Measurements from ENCODE around the gene MAST4. TPM values are rescaled to one million over a fixed set of nuclear protein-coding genes. Genes with fewer than 3 reads are reported as not detected.
"Not testable (repeated sequence)": the region's sequence is repeated elsewhere in the genome, so short reads cannot be mapped to it uniquely, and the experiment has no call there.

Gene MAST4
- total RNA-seq, 1 donor from 2014 or later, result 17.2 TPM

DNA sequence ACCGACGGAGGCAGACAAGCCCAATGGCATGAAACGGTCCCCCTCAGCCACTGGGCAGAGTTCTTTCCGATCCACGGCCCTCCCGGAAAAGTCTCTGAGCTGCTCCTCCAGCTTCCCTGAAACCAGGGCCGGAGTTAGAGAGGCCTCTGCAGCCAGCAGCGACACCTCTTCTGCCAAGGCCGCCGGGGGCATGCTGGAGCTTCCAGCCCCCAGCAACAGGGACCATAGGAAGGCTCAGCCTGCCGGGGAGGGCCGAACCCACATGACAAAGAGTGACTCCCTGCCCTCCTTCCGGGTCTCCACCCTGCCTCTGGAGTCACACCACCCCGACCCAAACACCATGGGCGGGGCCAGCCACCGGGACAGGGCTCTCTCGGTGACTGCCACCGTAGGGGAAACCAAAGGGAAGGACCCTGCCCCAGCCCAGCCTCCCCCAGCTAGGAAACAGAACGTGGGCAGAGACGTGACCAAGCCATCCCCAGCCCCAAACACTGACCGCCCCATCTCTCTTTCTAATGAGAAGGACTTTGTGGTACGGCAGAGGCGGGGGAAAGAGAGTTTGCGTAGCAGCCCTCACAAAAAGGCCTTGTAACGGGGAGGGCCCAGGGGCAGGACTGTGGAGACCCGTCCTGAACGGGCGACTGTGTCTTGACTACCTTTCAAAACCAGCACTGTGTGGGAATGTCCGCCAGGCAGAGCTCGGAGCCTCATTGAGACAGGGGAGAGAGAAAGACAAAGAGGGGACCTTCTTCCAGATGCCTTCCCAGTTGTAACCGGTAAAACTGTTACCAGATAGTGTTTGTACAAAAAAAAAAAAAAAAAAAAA is 570.5 kb downstream of the MAST4 start:
- CTCF ChIA-PET, result interaction anchor here (0.6 to 7.8 kb wide), 14 partner anchors 10 to 1086 kb away, joined by 3 to 164 read pairs (median 7); partner anchors contain the start of gene CD180
- H3K27me3 Mint-ChIP-seq, result no peaks in the 10 kb centered on the region
- intact Hi-C loops (cut with micrococcal nuclease), result loop anchor here (1.0 to 5.0 kb wide), 6 partner anchors 9 to 1106 kb away; no protein-coding TSS in a partner anchor
- H3K4me1 Mint-ChIP-seq, result peaks cover 23% of the 10 kb centered on the region
- ATAC-seq (ENCODE audit: low read depth) (peak; percentile 70), DNase-seq (peak; percentile 51)
- POLR2A ChIA-PET, result interaction anchor here (0.6 to 10.9 kb wide), 11 partner anchors 9 to 1240 kb away, joined by 3 to 214 read pairs (median 6); partner anchors contain the start of genes CD180 and ERBIN
- H3K9me3 Mint-ChIP-seq, result no peaks in the 10 kb centered on the region
- H3K4me3 Mint-ChIP-seq, result peak overlapping the region; percentile 86
- peaks cover 7% of the 10 kb centered on the region for H3K36me3 Mint-ChIP-seq (ENCODE audit: low read depth)
- peak overlapping the region; percentile 95 for H3K27ac Mint-ChIP-seq
- TF ChIP-seq CTCF (IDR thresholded peaks at IDR 0.05), result no peak

- peak overlapping the region; percentile 65 for H3K27ac Mint-ChIP-seq
- intact Hi-C loops (cut with micrococcal nuclease), result loop anchor here (5.0 kb wide), 1 partner anchor 1104 kb away; no protein-coding TSS in a partner anchor
- POLR2A ChIA-PET, result interaction anchor here (0.9 to 10.9 kb wide), 6 partner anchors 12 to 54 kb away, joined by 3 to 214 read pairs (median 16); partner anchors contain the start of gene CD180
Measured at GRCh38 chr5:67168069-67168468, 571.9 kb downstream of the MAST4 start.

GRCh38 chr5:67170767-67171166 is 574.6 kb downstream of the MAST4 start:
- Mint-ChIP-seq H3K4me3 (no peak overlapping the region), H3K27me3 (no peaks in the 10 kb centered on the region), H3K9me3 (peaks cover 6% of the 10 kb centered on the region), H3K4me1 (peaks cover 25% of the 10 kb centered on the region), H3K27ac (no peak overlapping the region), H3K36me3 (ENCODE audit: low read depth) (peaks cover 7% of the 10 kb centered on the region)
- intact Hi-C loops (cut with micrococcal nuclease), result no loop called here
- ChIA-PET CTCF (interaction anchor here (1.8 to 7.8 kb wide), 2 partner anchors 22 to 36 kb away, joined by 5 to 164 read pairs; no protein-coding TSS in a partner anchor), POLR2A (interaction anchor here (10.9 kb wide), 1 partner anchor 32 kb away, joined by 214 read pairs; the partner anchor contains the start of gene CD180)
- TF ChIP-seq CTCF (IDR thresholded peaks at IDR 0.05), result no peak
- no peak for DNase-seq
- no peak for ATAC-seq (ENCODE audit: low read depth)

More at GRCh38 chr5:67168069-67168468, 571.9 kb downstream of the MAST4 start:
- Mint-ChIP-seq H3K4me1 (peaks cover 23% of the 10 kb centered on the region), H3K9me3 (no peaks in the 10 kb centered on the region), H3K4me3 (no peak overlapping the region), H3K36me3 (ENCODE audit: low read depth) (peaks cover 7% of the 10 kb centered on the region), H3K27me3 (no peaks in the 10 kb centered on the region)
- CTCF ChIA-PET, result interaction anchor here (1.1 to 7.8 kb wide), 2 partner anchors 23 to 39 kb away, joined by 3 to 164 read pairs; no protein-coding TSS in a partner anchor
- ATAC-seq (ENCODE audit: low read depth) (no peak), DNase-seq (no peak)
- no peak for TF ChIP-seq CTCF (IDR thresholded peaks at IDR 0.05)

DNA sequence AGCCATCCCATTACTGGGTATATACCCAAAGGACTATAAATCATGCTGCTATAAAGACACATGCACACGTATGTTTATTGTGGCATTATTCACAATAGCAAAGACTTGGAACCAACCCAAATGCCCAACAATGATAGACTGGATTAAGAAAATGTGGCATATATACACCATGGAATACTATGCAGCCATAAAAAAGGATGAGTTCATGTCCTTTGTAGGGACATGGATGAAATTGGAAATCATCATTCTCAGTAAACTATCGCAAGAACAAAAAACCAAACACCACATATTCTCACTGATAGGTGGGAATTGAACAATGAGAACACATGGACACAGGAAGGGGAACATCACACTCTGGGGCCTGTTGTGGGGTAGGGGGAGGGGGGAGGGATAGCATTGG is 577.2 kb downstream of the MAST4 start:
- intact Hi-C loops (cut with micrococcal nuclease); POLR2A ChIA-PET; DNase-seq; H3K4me3 Mint-ChIP-seq; CTCF ChIA-PET; H3K27me3 Mint-ChIP-seq; ATAC-seq (ENCODE audit: low read depth); H3K27ac Mint-ChIP-seq: not testable (repeated sequence)
- Mint-ChIP-seq H3K36me3 (ENCODE audit: low read depth) (peaks cover 24% of the 10 kb centered on the region), H3K4me1 (peaks cover 16% of the 10 kb centered on the region), H3K9me3 (peaks cover 16% of the 10 kb centered on the region)

GRCh38 chr5:67173959-67174358 is 577.8 kb downstream of the MAST4 start:
- no peaks in the 10 kb centered on the region for H3K27me3 Mint-ChIP-seq
- H3K36me3 Mint-ChIP-seq (ENCODE audit: low read depth), result peaks cover 30% of the 10 kb centered on the region
- H3K9me3 Mint-ChIP-seq, result peaks cover 19% of the 10 kb centered on the region
- no peak overlapping the region for H3K27ac Mint-ChIP-seq
- no peak for TF ChIP-seq CTCF (IDR thresholded peaks at IDR 0.05)
- ChIA-PET POLR2A (no interaction called here), CTCF (no interaction called here)
- peaks cover 22% of the 10 kb centered on the region for H3K4me1 Mint-ChIP-seq
- intact Hi-C loops (cut with micrococcal nuclease), result no loop called here
- no peak overlapping the region for H3K4me3 Mint-ChIP-seq
- no peak for ATAC-seq (ENCODE audit: low read depth)
- no peak for DNase-seq

Data from activated B cell treated with CpG ODN at 0.5 μM for 24 hours (primary cell).